Coronary artery (tissue), 2 donors: ENCODE measurements around the gene ITM2C.

Source experiments
- DNase-seq: peaks from one replicate; pipeline ENCODE4 v3.0.0-alpha.2; 2017; ENCODE audit warnings: low spot score
- H3K27ac ChIP-seq, 2 donors: fragments of 200-600 bp; sonication (generic); one replicate each; pipeline ENCODE4 v1.5.1; 2016 to 2019
- H3K4me3 ChIP-seq: fragments of 200-600 bp; sonication (generic); 2 replicates; pipeline ENCODE4 v1.5.1; 2016; ENCODE audit warnings: mild to moderate bottlenecking, moderate library complexity
- TF ChIP-seq, protein P1 (sequence below): fragments of 200-600 bp; sonication (generic); IDR thresholded peaks from one replicate; pipeline ENCODE4 v1.5.1; 2019; ENCODE audit warnings: antibody characterized with exemption

ITM2C gene

DNA sequence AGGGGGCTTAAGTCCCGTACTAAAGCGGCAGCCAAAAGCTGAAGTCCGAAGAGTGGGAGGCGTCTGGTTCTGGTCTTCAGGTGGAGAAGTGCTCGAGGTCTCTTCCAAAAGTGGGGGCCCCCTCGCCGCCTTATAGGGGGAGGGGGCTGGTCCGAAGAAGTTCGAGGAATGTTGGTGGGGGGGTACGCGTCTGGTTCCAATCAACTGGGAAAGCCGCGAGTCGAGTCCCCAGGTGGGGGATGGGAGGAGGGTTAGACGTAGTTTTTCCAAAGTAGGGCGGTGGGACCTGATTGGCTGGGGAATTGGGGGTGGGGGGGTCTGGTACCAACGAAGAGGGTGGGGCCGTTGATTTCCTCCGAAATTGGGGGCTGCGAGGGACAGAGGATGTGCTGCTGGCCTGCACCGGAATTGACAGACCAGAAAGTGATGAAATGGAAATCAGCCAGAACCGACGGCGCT lies 594 bp downstream of the ITM2C start:
- no peak for DNase-seq
- Histone ChIP-seq H3K4me3 (peak overlapping the region; percentile 85), H3K27ac (no peak overlapping the region)
- TF ChIP-seq, protein P1, sequence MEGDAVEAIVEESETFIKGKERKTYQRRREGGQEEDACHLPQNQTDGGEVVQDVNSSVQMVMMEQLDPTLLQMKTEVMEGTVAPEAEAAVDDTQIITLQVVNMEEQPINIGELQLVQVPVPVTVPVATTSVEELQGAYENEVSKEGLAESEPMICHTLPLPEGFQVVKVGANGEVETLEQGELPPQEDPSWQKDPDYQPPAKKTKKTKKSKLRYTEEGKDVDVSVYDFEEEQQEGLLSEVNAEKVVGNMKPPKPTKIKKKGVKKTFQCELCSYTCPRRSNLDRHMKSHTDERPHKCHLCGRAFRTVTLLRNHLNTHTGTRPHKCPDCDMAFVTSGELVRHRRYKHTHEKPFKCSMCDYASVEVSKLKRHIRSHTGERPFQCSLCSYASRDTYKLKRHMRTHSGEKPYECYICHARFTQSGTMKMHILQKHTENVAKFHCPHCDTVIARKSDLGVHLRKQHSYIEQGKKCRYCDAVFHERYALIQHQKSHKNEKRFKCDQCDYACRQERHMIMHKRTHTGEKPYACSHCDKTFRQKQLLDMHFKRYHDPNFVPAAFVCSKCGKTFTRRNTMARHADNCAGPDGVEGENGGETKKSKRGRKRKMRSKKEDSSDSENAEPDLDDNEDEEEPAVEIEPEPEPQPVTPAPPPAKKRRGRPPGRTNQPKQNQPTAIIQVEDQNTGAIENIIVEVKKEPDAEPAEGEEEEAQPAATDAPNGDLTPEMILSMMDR: no peak

DNA sequence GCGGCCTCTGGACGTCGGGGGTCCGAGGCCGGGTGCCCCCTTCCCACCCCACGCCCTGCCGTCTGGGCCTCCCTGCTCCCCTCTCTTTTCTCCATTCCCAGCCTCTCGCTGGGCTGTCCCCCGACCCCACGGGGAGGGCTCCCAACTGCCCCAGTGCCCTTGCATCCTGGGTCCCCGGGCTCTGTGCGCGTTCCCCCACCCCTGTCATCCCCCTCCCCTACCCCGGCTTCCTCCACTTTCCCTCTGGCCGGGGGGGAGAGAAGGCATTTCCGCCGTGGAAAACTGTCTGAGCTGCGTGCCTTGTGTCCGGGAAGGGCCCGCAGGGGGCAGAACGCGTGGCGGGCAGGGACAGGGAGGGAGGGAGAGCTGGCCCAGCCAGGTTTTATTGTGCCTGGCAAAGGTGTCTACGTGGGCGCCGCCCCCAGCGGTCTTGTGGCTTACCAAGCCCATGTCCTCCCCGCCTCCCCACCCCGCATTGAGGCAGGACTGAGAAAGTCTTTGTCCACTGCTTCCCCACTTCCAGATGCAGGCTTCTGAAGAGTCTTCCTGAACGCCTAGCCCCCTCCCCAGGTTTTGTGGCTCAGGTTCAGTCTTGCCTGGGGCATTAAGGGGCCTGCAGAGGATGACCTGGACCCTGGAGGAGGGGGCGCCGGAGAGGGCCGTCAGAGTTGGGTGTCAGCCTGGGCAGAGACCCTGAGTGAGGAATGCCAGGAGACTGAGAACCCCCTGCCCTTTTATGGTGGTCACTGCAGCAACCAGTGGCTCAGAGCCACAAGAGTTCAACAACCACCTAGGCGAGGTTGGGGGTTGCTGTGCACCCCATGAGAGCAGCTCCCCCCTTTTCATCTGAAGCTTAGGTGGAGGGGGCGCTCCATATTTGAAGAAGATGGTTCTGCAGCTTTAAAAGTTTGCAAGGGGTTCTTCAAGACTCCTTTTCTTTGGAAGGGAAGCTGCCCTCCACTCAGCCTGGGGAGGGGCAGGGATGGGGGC lies 1.3 kb downstream of the ITM2C start:
- peak overlapping the region; percentile 85 for H3K4me3 ChIP-seq

DNA sequence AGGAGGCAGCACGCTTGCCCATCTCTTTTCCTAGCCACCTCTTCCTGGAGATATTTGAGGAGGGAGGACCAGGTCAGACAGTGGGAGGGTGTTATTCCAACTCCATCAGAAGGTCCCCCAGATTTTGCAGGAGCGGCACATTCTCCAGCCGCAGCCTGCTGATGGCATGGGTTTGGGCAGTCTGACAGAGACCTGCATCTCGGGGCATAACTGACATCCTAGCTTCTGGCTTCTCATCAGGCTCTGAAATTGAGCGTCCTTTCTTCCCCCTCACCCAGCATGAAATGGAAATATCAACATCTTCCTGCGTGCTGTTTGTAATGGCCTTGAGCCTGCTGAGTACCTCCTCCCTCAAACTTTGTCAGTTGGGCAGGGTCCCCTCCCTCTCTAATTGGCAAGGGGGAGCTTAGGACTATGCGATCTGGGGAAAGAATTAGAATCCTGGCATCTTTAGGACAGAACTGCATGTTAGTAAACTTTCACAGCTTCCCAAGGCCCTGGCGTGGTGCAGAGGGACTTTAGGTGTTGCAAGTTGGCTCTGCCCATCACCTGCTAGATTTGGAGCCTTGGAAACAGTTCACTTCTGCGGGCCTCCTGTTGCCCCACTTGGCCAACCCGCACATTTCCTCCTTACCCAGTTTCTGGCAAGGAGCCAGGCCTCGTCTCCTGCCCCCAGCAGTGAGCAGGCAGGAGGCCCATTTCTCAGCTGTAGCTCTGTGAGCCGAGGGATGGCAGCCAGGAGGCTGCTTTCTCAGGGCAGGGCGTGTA lies 2.2 kb downstream of the ITM2C start:
- peak overlapping the region; percentile 85 for H3K4me3 ChIP-seq
- TF ChIP-seq, protein P1: no peak
- no peak overlapping the region for H3K27ac ChIP-seq
- DNase-seq: no peak

More for the DNA sequence above, 1.3 kb downstream of the ITM2C start:
- no peak overlapping the region for H3K27ac ChIP-seq
- TF ChIP-seq, protein P1: no peak
- no peak for DNase-seq

DNA sequence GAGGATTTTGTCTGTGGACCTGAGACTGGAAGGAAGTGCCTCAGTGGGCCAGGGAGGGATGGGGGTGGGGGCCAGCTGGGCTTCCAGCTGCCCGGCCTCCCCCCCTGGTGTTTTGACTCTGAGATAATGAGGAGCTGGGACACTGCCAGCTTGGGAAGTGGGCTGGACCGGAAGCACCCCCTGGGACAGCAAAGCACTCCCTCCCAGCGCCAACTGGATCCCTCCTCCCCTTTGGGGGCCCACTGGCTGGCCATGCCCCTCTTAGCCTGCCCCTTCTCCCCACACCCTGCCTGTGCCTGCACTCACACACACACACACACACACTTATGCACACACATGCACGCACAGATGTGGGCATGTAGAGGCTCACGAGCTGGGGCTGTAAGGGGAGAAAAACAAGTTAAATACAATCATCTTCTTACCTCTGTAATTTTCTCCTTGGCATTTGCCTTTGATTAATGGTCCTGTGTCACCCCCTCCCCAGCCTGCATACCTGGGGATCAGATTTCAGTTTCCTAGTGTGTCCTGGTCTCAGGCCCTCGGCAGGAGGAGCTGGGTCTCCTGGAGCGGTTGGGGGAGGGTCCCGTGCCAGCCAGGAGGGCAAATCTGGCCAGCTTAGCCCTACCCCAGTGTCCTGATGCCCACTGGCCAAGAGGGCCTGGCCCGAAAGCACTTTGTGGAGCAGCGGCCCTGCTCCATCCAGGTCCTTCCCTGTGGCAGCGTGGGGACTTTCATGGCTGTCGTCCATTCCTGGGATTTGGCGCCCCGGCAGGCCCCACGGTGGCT lies 3.6 kb downstream of the ITM2C start:
- no peak for DNase-seq
- H3K27ac ChIP-seq: no peak overlapping the region
- TF ChIP-seq, protein P1: no peak
- H3K4me3 ChIP-seq: no peak overlapping the region

DNA sequence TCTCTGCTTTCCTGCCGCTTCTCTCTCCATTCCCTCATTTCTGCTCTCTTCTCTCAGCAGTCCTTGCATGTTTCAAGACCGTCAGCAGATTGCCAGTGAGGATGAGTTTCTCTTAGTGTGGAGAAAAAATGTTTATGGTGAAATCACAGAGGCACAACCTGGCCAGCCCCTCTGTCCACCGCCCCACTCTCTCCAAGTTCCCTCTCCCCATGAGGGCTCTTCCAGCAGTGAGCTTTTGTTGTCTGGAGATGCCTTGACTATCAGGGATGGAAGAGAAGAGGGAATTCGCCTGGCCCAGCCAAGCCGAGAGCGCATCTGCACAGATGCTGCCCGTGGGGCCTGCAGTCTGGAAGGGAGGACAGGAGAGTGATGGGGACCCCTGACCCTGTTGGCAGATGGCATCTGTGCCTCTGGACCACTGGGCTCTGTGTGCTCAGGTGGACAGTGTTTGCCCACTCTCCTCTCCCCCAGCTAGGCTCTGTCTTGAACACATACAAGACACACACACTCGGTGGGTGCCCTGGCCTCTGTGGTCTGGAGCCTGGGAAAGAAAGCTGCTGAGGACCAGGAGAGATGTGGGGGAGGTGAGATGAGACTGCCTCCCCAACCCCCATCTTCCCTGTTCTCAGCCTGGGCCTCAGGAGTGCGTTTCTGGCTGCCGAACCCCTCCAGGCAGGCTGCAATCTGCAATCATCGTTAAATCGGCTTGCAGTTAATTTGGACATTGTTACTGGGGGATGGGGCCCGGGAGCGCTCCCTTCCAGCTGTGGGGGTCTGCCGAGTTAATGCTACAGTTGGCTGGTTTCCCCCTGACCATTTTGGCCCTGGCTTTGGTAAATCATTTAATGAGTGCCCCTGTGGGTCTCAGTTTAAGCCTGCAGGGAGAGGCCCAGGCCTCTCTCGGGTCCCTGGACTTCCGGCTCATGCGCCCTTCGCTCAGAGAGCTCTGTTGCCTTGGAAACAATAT lies 4.5 kb downstream of the ITM2C start:
- Histone ChIP-seq H3K27ac (no peak overlapping the region), H3K4me3 (no peak overlapping the region)
- TF ChIP-seq, protein P1: no peak
- no peak for DNase-seq
